ENCODE measurements around the gene TFB1M.

Gene TFB1M

GRCh38 chr6:155245831-155246230 lies 68.5 kb downstream of the TFB1M start:
- DNase-seq (ENCODE audit: low read depth), result peak; percentile 20
- no peak overlapping the region for H3K4me3 ChIP-seq (ENCODE audit: control insufficient read depth, low read depth, low read length)
- no peak for TF ChIP-seq CTCF (IDR thresholded peaks at IDR 0.05; ENCODE audit: control insufficient read depth, insufficient read depth, low read depth, low read length, missing control alignments)

- no peak for DNase-seq (ENCODE audit: low read depth)
- no peak for TF ChIP-seq CTCF (IDR thresholded peaks at IDR 0.05; ENCODE audit: control insufficient read depth, insufficient read depth, low read depth, low read length, missing control alignments)
- H3K4me3 ChIP-seq (ENCODE audit: control insufficient read depth, low read depth, low read length), result no peak overlapping the region
These were observed 69.1 kb downstream of the TFB1M start for GRCh38 chr6:155245193-155245592.

GRCh38 chr6:155244434-155244833 lies 69.8 kb downstream of the TFB1M start:
- no peak overlapping the region for H3K4me3 ChIP-seq (ENCODE audit: control insufficient read depth, low read depth, low read length)
- TF ChIP-seq CTCF (IDR thresholded peaks at IDR 0.05; ENCODE audit: control insufficient read depth, insufficient read depth, low read depth, low read length, missing control alignments), result no peak
- no peak for DNase-seq (ENCODE audit: low read depth)

GRCh38 chr6:155241966-155242365 lies 72.3 kb downstream of the TFB1M start:
- no peak overlapping the region for H3K4me3 ChIP-seq (ENCODE audit: control insufficient read depth, low read depth, low read length)
- TF ChIP-seq CTCF (IDR thresholded peaks at IDR 0.05; ENCODE audit: control insufficient read depth, insufficient read depth, low read depth, low read length, missing control alignments), result no peak
- DNase-seq (ENCODE audit: low read depth), result no peak

- no peak overlapping the region for H3K4me3 ChIP-seq (ENCODE audit: control insufficient read depth, low read depth, low read length)
- DNase-seq (ENCODE audit: low read depth), result no peak
- no peak for TF ChIP-seq CTCF (IDR thresholded peaks at IDR 0.05; ENCODE audit: control insufficient read depth, insufficient read depth, low read depth, low read length, missing control alignments)
These were observed 73.2 kb downstream of the TFB1M start for GRCh38 chr6:155240905-155241600.

GRCh38 chr6:155237613-155238012 lies 76.7 kb downstream of the TFB1M start:
- no peak for DNase-seq (ENCODE audit: low read depth)
- TF ChIP-seq CTCF (IDR thresholded peaks at IDR 0.05; ENCODE audit: control insufficient read depth, insufficient read depth, low read depth, low read length, missing control alignments), result no peak
- no peak overlapping the region for H3K4me3 ChIP-seq (ENCODE audit: control insufficient read depth, low read depth, low read length)
